IMR-90 (cell line): Measurements from ENCODE around the gene DIPK1B. TPM values are rescaled to one million over a fixed set of nuclear protein-coding genes. Genes with fewer than 3 reads are reported as not detected.

Source experiments
- ATAC-seq: fragments of 200-7000 bp; cut with Tn5 transposase; 2 replicates; pipeline ENCODE4 v1.9.1; 2020; ENCODE audit warnings: low read depth, mild to moderate bottlenecking, moderate library complexity
- BruUV-seq: library from RNA; stranded (reverse); fragments of 400-500 nt; replicated peaks from 2 replicates; lab custom pipeline; 2021; lab: Mats Ljungman, UMichigan
- CTCF ChIA-PET: fragments of 300-600 bp; formaldehyde crosslinking; extraction: SDS; loops from one replicate; lab custom pipeline; 2021; ENCODE audit warnings: antibody characterized with exemption; lab: Yijun Ruan, JAX
- POLR2A ChIA-PET: fragments of 300-600 bp; sonication (Branson Sonifier 250); formaldehyde crosslinking; loops from one replicate; lab custom pipeline; 2022; ENCODE audit warnings: antibody characterized with exemption; ENCODE audit not compliant: unreplicated experiment; lab: Charles Lee
- DNase-seq: peaks from one replicate; pipeline ENCODE4 v3.0.0; 2013
- H2AFZ ChIP-seq: replicated peaks from 2 replicates; pipeline ENCODE3; 2013; ENCODE audit warnings: low read length, mild to moderate bottlenecking; ENCODE audit not compliant: poor library complexity
- H2AK5ac ChIP-seq: 2 replicates; pipeline ENCODE4 v1.6.1; 2013; ENCODE audit warnings: low read depth, low read length, inconsistent platforms
- H2AK9ac ChIP-seq: replicated peaks from 2 replicates; pipeline ENCODE3; 2013; ENCODE audit warnings: mild to moderate bottlenecking, low read depth, low read length, moderate library complexity; ENCODE audit not compliant: poor library complexity
- H2BK120ac ChIP-seq: 2 replicates; pipeline ENCODE4 v1.6.1; 2013; ENCODE audit warnings: low read depth, low read length, inconsistent platforms
- H2BK15ac ChIP-seq: 3 replicates; pipeline ENCODE4 v1.6.1; 2013; ENCODE audit warnings: low read depth, low read length, inconsistent platforms
- H2BK20ac ChIP-seq: 2 replicates; pipeline ENCODE4 v1.6.1; 2013; ENCODE audit warnings: low read depth, mild to moderate bottlenecking, inconsistent platforms, low read length, moderate library complexity
- H2BK5ac ChIP-seq: 2 replicates; pipeline ENCODE4 v1.6.1; 2013; ENCODE audit warnings: mild to moderate bottlenecking, low read depth, low read length, inconsistent platforms; ENCODE audit not compliant: poor library complexity, severe bottlenecking
- H3K14ac ChIP-seq: replicated peaks from 2 replicates; pipeline ENCODE4 v1.6.1; 2013; ENCODE audit warnings: low read depth, low read length, inconsistent platforms
- H3K18ac ChIP-seq: 2 replicates; pipeline ENCODE4 v1.6.1; 2013; ENCODE audit warnings: low read depth, low read length, control low read depth
- H3K23ac ChIP-seq: 2 replicates; pipeline ENCODE4 v1.6.1; 2013; ENCODE audit warnings: low read depth, low read length, inconsistent platforms
- H3K27ac ChIP-seq: 2 replicates; pipeline ENCODE4 v1.5.1; 2013; ENCODE audit warnings: mild to moderate bottlenecking, control low read depth, low read length; ENCODE audit not compliant: insufficient read depth
- H3K27me3 ChIP-seq: 2 replicates; pipeline ENCODE4 v1.6.1; 2013; ENCODE audit warnings: low read length; ENCODE audit not compliant: control insufficient read depth, insufficient read depth
- H3K36me3 ChIP-seq: 2 replicates; pipeline ENCODE4 v1.6.1; 2013; ENCODE audit warnings: low read length, mixed read lengths; ENCODE audit not compliant: control insufficient read depth, insufficient read depth
- H3K4ac ChIP-seq: 2 replicates; pipeline ENCODE4 v1.6.1; 2013; ENCODE audit warnings: low read depth, low read length, inconsistent platforms
- H3K4me1 ChIP-seq: 2 replicates; pipeline ENCODE4 v1.6.1; 2013; ENCODE audit warnings: low read length, mixed read lengths; ENCODE audit not compliant: control insufficient read depth, insufficient read depth
- H3K4me2 ChIP-seq: 2 replicates; pipeline ENCODE4 v1.6.1; 2013; ENCODE audit warnings: low read depth, mild to moderate bottlenecking, control low read depth, low read length, moderate library complexity
- H3K4me3 ChIP-seq: 2 replicates; pipeline ENCODE4 v1.5.1; 2013; ENCODE audit warnings: low read depth, mild to moderate bottlenecking, control low read depth, low read length, moderate library complexity; ENCODE audit not compliant: insufficient read depth
- H3K56ac ChIP-seq: 2 replicates; pipeline ENCODE4 v1.6.1; 2013; ENCODE audit warnings: low read length, inconsistent platforms; ENCODE audit not compliant: insufficient read depth; ENCODE audit errors: extremely low read depth
- H3K79me1 ChIP-seq, 2 experiments: 2 replicates each; pipeline ENCODE4 v1.6.1; 2013; ENCODE audit warnings: low read length in 2 of 2, inconsistent platforms in 1 of 2, low read depth in 1 of 2
- H3K9ac ChIP-seq: 2 replicates; pipeline ENCODE4 v1.6.1; 2013; ENCODE audit warnings: low read depth, low read length, control low read depth
- H3K9me1 ChIP-seq: 2 replicates; pipeline ENCODE4 v1.6.1; 2013; ENCODE audit warnings: low read length, inconsistent platforms; ENCODE audit not compliant: insufficient read depth
- H3K9me3 ChIP-seq: 2 replicates; pipeline ENCODE4 v1.6.1; 2013; ENCODE audit warnings: low read length; ENCODE audit not compliant: control insufficient read depth, insufficient read depth
- H4K20me1 ChIP-seq: 2 replicates; pipeline ENCODE4 v1.6.1; 2013; ENCODE audit warnings: low read length, inconsistent platforms; ENCODE audit not compliant: insufficient read depth
- H4K5ac ChIP-seq: 2 replicates; pipeline ENCODE4 v1.6.1; 2013; ENCODE audit warnings: mild to moderate bottlenecking, low read depth, low read length, control low read depth
- H4K8ac ChIP-seq, 2 experiments: 2 replicates each; pipeline ENCODE4 v1.6.1; 2013; ENCODE audit warnings: low read depth in 2 of 2, low read length in 2 of 2, control low read depth in 1 of 2, inconsistent platforms in 1 of 2
- H4K91ac ChIP-seq: 2 replicates; pipeline ENCODE4 v1.6.1; 2013; ENCODE audit warnings: low read depth, low read length, inconsistent platforms; ENCODE audit not compliant: insufficient read depth
- BHLHE40 ChIP-seq: fragments of 150-350 bp; IDR thresholded peaks from 2 replicates; pipeline ENCODE4 v1.6.1; 2016; ENCODE audit warnings: mild to moderate bottlenecking, low read depth, low read length
- CEBPB ChIP-seq: IDR thresholded peaks from 2 replicates; pipeline ENCODE4 v1.6.1; 2012; ENCODE audit warnings: low read depth, low read length, improper control_type of control experiment
- CHD1 ChIP-seq: IDR thresholded peaks from 2 replicates; pipeline ENCODE4 v1.6.1; 2012; ENCODE audit warnings: low read depth, low read length, improper control_type of control experiment
- CTCF ChIP-seq: conservative IDR thresholded peaks from 2 replicates; pipeline ENCODE4 v1.5.1; 2012; ENCODE audit warnings: mild to moderate bottlenecking, low read depth, low read length, improper control_type of control experiment
- ELK1 ChIP-seq: fragments of 150-350 bp; IDR thresholded peaks from 2 replicates; pipeline ENCODE4 v1.6.1; 2016; ENCODE audit warnings: low read depth, mild to moderate bottlenecking, low read length, moderate library complexity, borderline replicate concordance
- FOS ChIP-seq: fragments of 150-350 bp; IDR thresholded peaks from 2 replicates; pipeline ENCODE4 v1.6.1; 2016; ENCODE audit warnings: low read depth, low read length
- MAFK ChIP-seq: IDR thresholded peaks from 2 replicates; pipeline ENCODE4 v1.6.1; 2012; ENCODE audit warnings: low read depth, low read length, improper control_type of control experiment
- MXI1 ChIP-seq: IDR thresholded peaks from 2 replicates; pipeline ENCODE4 v1.6.1; 2012; ENCODE audit warnings: low read depth, mild to moderate bottlenecking, low read length, moderate library complexity, borderline replicate concordance
- NFE2L2 ChIP-seq: fragments of 150-350 bp; IDR thresholded peaks from 2 replicates; pipeline ENCODE4 v1.6.1; 2016; ENCODE audit warnings: low read depth, mild to moderate bottlenecking, low read length
- POLR2A ChIP-seq: IDR thresholded peaks from 2 replicates; pipeline ENCODE4 v1.6.1; 2012; ENCODE audit warnings: mild to moderate bottlenecking, low read depth, low read length
- RAD21 ChIP-seq: IDR thresholded peaks from 2 replicates; pipeline ENCODE4 v1.6.1; 2012; ENCODE audit warnings: low read length, improper control_type of control experiment
- RCOR1 ChIP-seq: IDR thresholded peaks from 2 replicates; pipeline ENCODE4 v1.6.1; 2012; ENCODE audit warnings: mild to moderate bottlenecking, low read length, improper control_type of control experiment; ENCODE audit not compliant: insufficient replicate concordance
- RFX5 ChIP-seq: IDR thresholded peaks from 2 replicates; pipeline ENCODE4 v1.8.0; 2012; ENCODE audit warnings: low read depth, mild to moderate bottlenecking, low read length, moderate library complexity
- SMC3 ChIP-seq: fragments of 150-350 bp; IDR thresholded peaks from 2 replicates; pipeline ENCODE4 v1.6.1; 2016; ENCODE audit warnings: low read depth, mild to moderate bottlenecking, antibody characterized with exemption, low read length, moderate library complexity
- USF2 ChIP-seq: fragments of 150-350 bp; IDR thresholded peaks from 2 replicates; pipeline ENCODE4 v1.6.1; 2017; ENCODE audit warnings: mild to moderate bottlenecking, antibody characterized with exemption, low read length, low read depth
- WGBS, 2 experiments: methylation state at CpG; one replicate each; pipeline versions ENCODE4 v1.1.5 to v1.1.7; 2013; ENCODE audit warnings: missing lambda C conversion rate in 2 of 2; ENCODE audit not compliant: insufficient read length in 1 of 2; ENCODE audit errors: extremely low coverage in 2 of 2; 5-methylcytosine and 5-hydroxymethylcytosine counted together
- dilution Hi-C: fragments of 300-500 bp; cut with HindIII; formaldehyde crosslinking; loops from one replicate; pipeline ENCODE4 v1.14.3; 2018; ENCODE audit warnings: low sequenced_read_pairs; ENCODE audit not compliant: unreplicated experiment
- in situ Hi-C: fragments of 300-500 bp; cut with MboI; formaldehyde crosslinking; loops from 3 replicates; pipeline ENCODE4 v1.14.3; 2019; ENCODE audit warnings: low sequenced_read_pairs, inconsistent platforms, mixed read lengths
- intact Hi-C: fragments of 100-400 bp; cut with micrococcal nuclease; formaldehyde crosslinking; loops from 2 replicates; pipeline ENCODE4 v1.10.0; 2022
- polyA plus RNA-seq, 3 experiments: library from polyadenylated mRNA; depleted of rRNA; stranded (reverse); fragments of >200 nt; gene quantifications; 2 replicates each; pipeline ENCODE4 v1.2.3, GENCODE V29; 2012; ENCODE audit warnings: low replicate concordance in 1 of 3
- total RNA-seq: library from RNA; depleted of rRNA; stranded (reverse); fragments of >200 nt; gene quantifications from 2 replicates; pipeline ENCODE4 v1.2.3, GENCODE V29; 2012

DIPK1B gene
- total and polyA plus RNA-seq, 2 of the 4 experiments (the other 2 are of a cell fraction): 3.4 to 7.1 TPM

GRCh38 chr9:136676920-136677686 is 35.3 kb upstream of the DIPK1B start:
- dilution Hi-C loops (no loop called here), intact Hi-C loops (no loop called here), in situ Hi-C loops (no loop called here)
- 92% methylated on average over 26 of the region's 46 CpGs; no CpG with 5 or more reads in 1 of the 2 experiments for WGBS, 2 experiments
- Histone ChIP-seq H3K27me3 (no peaks in the 10 kb centered on the region), H2BK20ac (no peak overlapping the region), H3K56ac (no peak overlapping the region), H3K9me1 (no peaks in the 10 kb centered on the region), H3K4me2 (no peak overlapping the region), H4K8ac (no peak overlapping the region), H2BK15ac (no peak overlapping the region), H3K27ac (no peak overlapping the region), H4K5ac (no peak overlapping the region), H2BK5ac (no peak overlapping the region), H4K20me1 (peaks cover 5% of the 10 kb centered on the region; the same call in 1 of the 2 replicates), H4K91ac (no peak overlapping the region), H3K79me1 (peaks cover 0 to 19% of the 10 kb centered on the region in 2 experiments; a peak in 1 of 4 replicates), H2AK9ac (no peak overlapping the region), H3K4me3 (no peak overlapping the region), H2BK120ac (no peak overlapping the region), H3K14ac (no peak overlapping the region), H3K18ac (no peak overlapping the region), H3K36me3 (peaks cover 18% of the 10 kb centered on the region; the same call in 1 of the 2 replicates), H3K9me3 (no peaks in the 10 kb centered on the region), H3K4me1 (no peaks in the 10 kb centered on the region), H2AFZ (no peak overlapping the region), H3K9ac (no peak overlapping the region), H3K23ac (no peak overlapping the region), H3K4ac (no peak overlapping the region), H2AK5ac (no peak overlapping the region)
- no peak for ATAC-seq
- POLR2A ChIA-PET: no interaction called here
- no TSS peak for BruUV-seq
- CTCF ChIA-PET: no interaction called here
- no peak for DNase-seq
- TF ChIP-seq NFE2L2: no peak
- TF ChIP-seq FOS: no peak
- TF ChIP-seq USF2: no peak
- TF ChIP-seq BHLHE40: no peak
- no peak for TF ChIP-seq MAFK
- TF ChIP-seq ELK1: no peak
- TF ChIP-seq CHD1: no peak
- no peak for TF ChIP-seq POLR2A
- no peak for TF ChIP-seq RAD21
- TF ChIP-seq CTCF: no peak
- TF ChIP-seq RCOR1: no peak
- no peak for TF ChIP-seq SMC3
- TF ChIP-seq CEBPB: no peak
- no peak for TF ChIP-seq MXI1
- no peak for TF ChIP-seq RFX5
